ENCODE results near the gene PCSK5. TPM values are rescaled to one million over a fixed set of nuclear protein-coding genes. Genes with fewer than 3 reads are reported as not detected.

Gene PCSK5
- total RNA-seq, 5 donors from 2014 or later (not counting 1 experiment from before 2014, with no cell fraction given) = 9.1 to 24.1 (median 12.7) TPM

DNA sequence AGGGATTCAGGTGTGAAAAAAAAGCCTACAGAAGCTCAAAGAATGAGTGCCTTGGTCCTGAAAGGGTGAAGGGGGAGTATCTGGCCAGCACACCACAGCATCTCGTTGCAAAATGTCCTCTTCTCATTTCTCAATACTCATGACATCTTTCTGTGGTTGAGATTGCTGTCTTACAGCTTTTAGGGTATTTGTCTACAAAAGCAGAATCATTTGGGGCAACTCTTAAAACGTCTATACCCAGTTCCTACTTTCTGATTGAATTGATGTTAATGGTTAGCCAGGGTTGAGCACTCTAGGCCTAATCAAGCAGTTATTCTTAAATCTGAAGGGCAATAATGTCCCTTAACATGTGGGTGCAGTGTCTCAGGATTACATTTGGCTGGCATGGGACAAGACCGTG, 21.2 kb upstream of the PCSK5 start:
- peaks cover 0 to 2% of the 10 kb centered on the region in 2 donors for H3K27me3 Mint-ChIP-seq
- ChIA-PET CTCF (interaction anchor here (0.7 to 1.8 kb wide), 5 partner anchors 9 to 276 kb away, joined by 3 to 6 read pairs (median 3); no protein-coding TSS in a partner anchor), POLR2A (interaction anchor here in 1 of 2 donors (0.6 kb wide), 1 partner anchor 34 kb away, joined by 3 read pairs; no protein-coding TSS in a partner anchor)
- no peak overlapping the region for H3K27ac Mint-ChIP-seq
- H3K4me3 ChIP-seq (ENCODE audit: control insufficient read depth in 1 of 2, extremely low read depth in 1 of 2, low read length in 1 of 2) = no peak overlapping the region
- no peak overlapping the region for H3K27ac ChIP-seq (ENCODE audit: low read length)
- H3K27me3 ChIP-seq (replicated peaks in 1 of 2; ENCODE audit: control insufficient read depth in 2 of 2, extremely low read depth in 1 of 2, insufficient read depth in 2 of 2, low read length in 1 of 2) = no peaks in the 10 kb centered on the region
- no peaks in the 10 kb centered on the region for H3K36me3 Mint-ChIP-seq
- ATAC-seq (replicated peaks in 1 of 4) (no peak), DNase-seq (no peak)
- H3K4me1 ChIP-seq (ENCODE audit: control insufficient read depth in 1 of 2, extremely low read depth in 1 of 2, insufficient read depth in 2 of 2, low read length in 2 of 2) = peaks cover 0 to 10% of the 10 kb centered on the region in 2 experiments
- no peak overlapping the region for H3K4me3 Mint-ChIP-seq
- no peaks in the 10 kb centered on the region for H3K9me3 Mint-ChIP-seq
- peaks cover 17 to 24% (median 17%) of the 10 kb centered on the region in 3 donors for H3K4me1 Mint-ChIP-seq
- no peaks in the 10 kb centered on the region for H3K9me3 ChIP-seq
- no peaks in the 10 kb centered on the region for H3K36me3 ChIP-seq (ENCODE audit: control insufficient read depth in 2 of 2, extremely low read depth in 1 of 2, insufficient read depth in 1 of 2, low read length in 1 of 2)
- WGBS (ENCODE audit: insufficient coverage) = 60% methylated on average over 1 of the region's 3 CpGs

DNA sequence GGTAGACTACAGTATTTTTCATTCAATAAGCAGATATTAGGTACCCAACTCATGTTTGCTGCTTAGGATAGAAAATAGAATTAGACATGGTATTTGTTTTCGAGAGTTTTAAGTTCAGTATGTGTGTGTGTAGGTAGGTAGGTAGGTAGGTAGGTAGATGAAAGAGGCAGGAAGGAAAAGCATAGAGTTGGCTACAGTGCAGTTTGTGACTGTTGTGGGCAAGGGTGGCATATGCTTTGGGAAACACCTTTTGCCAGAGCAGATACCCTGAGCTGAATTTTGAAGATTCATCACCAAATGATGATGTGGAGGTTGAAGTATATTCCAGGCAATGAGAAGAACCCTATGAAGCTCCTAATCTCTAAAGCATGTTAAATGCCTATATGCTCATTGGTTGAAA, 20.0 kb upstream of the PCSK5 start:
- CTCF ChIA-PET = no interaction called here
- Mint-ChIP-seq H3K27me3 (peaks cover 0 to 2% of the 10 kb centered on the region in 2 donors), H3K36me3 (no peaks in the 10 kb centered on the region), H3K27ac (no peak overlapping the region), H3K4me3 (peak overlapping the region in 1 of 3 donors; percentile 3), H3K9me3 (no peaks in the 10 kb centered on the region), H3K4me1 (peaks cover 17 to 24% (median 17%) of the 10 kb centered on the region in 3 donors)
- Histone ChIP-seq H3K9me3 (no peaks in the 10 kb centered on the region), H3K27ac (ENCODE audit: low read length) (no peak overlapping the region), H3K4me3 (ENCODE audit: control insufficient read depth in 1 of 2, extremely low read depth in 1 of 2, low read length in 1 of 2) (no peak overlapping the region), H3K4me1 (ENCODE audit: control insufficient read depth in 1 of 2, extremely low read depth in 1 of 2, insufficient read depth in 2 of 2, low read length in 2 of 2) (peaks cover 0 to 10% of the 10 kb centered on the region in 2 experiments), H3K27me3 (replicated peaks in 1 of 2; ENCODE audit: control insufficient read depth in 2 of 2, extremely low read depth in 1 of 2, insufficient read depth in 2 of 2, low read length in 1 of 2) (no peaks in the 10 kb centered on the region), H3K36me3 (ENCODE audit: control insufficient read depth in 2 of 2, extremely low read depth in 1 of 2, insufficient read depth in 1 of 2, low read length in 1 of 2) (no peaks in the 10 kb centered on the region)
- 0% methylated on average over 1 of the region's 1 CpG for WGBS (ENCODE audit: insufficient coverage)
- ATAC-seq (replicated peaks in 1 of 4) = peak in 3 of 4 experiments; percentile 71 to 100 (median 79)
- DNase-seq = peak in 13 of 35 experiments; percentile 2 to 40 (median 16)
- POLR2A ChIA-PET = no interaction called here

DNA sequence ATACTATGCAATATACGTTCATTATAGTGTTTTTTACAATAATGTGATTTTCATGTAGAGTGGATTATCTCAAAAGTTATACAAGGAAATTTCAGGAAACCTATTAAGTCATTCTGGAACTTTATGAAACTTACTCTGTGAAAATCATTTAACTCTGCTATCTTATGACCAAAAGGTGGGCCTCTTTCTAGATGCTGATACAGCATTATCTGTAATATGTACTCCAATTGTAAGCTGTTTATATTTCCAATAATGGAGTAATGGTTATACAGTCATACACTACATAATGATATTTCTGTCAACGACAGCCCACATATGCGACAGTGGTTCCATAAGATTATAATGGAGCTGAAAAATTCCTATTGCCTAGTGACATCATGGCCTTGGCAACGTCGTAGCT, 18.8 kb upstream of the PCSK5 start:
- Histone ChIP-seq H3K36me3 (ENCODE audit: control insufficient read depth in 2 of 2, extremely low read depth in 1 of 2, insufficient read depth in 1 of 2, low read length in 1 of 2) (no peaks in the 10 kb centered on the region), H3K4me3 (ENCODE audit: control insufficient read depth in 1 of 2, extremely low read depth in 1 of 2, low read length in 1 of 2) (no peak overlapping the region), H3K27ac (ENCODE audit: low read length) (no peak overlapping the region), H3K27me3 (replicated peaks in 1 of 2; ENCODE audit: control insufficient read depth in 2 of 2, extremely low read depth in 1 of 2, insufficient read depth in 2 of 2, low read length in 1 of 2) (no peaks in the 10 kb centered on the region), H3K9me3 (no peaks in the 10 kb centered on the region), H3K4me1 (ENCODE audit: control insufficient read depth in 1 of 2, extremely low read depth in 1 of 2, insufficient read depth in 2 of 2, low read length in 2 of 2) (peaks cover 0 to 10% of the 10 kb centered on the region in 2 experiments)
- H3K4me1 Mint-ChIP-seq = peaks cover 17 to 24% (median 17%) of the 10 kb centered on the region in 3 donors
- no peak overlapping the region for H3K27ac Mint-ChIP-seq
- no peak for ATAC-seq (replicated peaks in 1 of 4)
- POLR2A ChIA-PET = no interaction called here
- no CpG with 5 or more reads among the region's 5 CpGs for WGBS (ENCODE audit: insufficient coverage)
- no peak overlapping the region for H3K4me3 Mint-ChIP-seq
- peaks cover 0 to 2% of the 10 kb centered on the region in 2 donors for H3K27me3 Mint-ChIP-seq
- no peaks in the 10 kb centered on the region for H3K36me3 Mint-ChIP-seq
- CTCF ChIA-PET = no interaction called here
- DNase-seq = no peak
- no peaks in the 10 kb centered on the region for H3K9me3 Mint-ChIP-seq

DNA sequence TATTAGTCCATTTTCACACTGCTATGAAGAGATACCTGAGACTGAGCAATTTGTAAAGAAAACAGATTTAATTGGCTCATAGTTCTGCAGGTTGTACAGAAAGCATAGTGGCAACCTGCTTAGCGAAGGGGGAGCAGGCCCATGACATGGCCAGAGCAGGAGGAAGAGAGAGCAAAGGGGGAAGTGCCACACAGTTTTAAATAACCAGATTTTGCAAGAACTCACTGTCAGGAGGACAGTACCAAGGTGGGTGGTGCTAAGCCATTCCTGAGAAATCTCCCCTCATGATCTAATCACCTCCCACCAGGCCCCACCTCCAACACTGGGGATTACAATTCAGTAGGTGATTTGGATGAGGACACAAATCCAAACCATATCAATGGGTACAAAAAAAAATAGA, 16.8 kb upstream of the PCSK5 start:
- no peak overlapping the region for H3K4me3 Mint-ChIP-seq
- no peaks in the 10 kb centered on the region for H3K27me3 ChIP-seq (replicated peaks in 1 of 2; ENCODE audit: control insufficient read depth in 2 of 2, extremely low read depth in 1 of 2, insufficient read depth in 2 of 2, low read length in 1 of 2)

DNA sequence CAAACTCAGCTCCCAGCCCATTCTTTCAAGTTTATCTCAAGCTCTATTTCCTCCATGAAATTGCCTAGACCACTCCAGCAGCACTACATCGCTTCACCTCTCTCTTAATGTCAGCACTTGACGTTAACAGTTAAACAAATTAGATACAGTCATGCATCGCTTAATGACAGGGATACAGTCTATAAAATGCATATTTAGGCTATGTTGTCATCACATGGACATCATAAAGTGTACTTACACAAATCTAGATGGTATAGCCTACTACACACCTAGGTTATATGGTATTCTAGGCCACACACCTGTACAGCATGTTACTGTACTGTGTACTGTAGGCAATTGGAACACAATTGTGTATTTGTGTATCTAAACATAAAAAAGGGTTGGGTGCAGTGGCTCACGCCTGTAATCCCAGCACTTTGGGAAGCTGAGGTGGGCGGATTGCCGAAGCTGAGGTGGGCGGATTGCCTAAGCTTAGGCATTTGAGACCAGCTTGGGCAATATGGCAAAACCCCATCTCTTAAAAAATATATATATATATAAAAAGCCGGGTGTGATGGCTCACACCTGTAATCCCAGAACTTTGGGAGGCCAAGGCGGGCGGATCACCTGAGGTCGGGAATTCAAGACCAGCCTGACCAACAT, 13.4 kb upstream of the PCSK5 start:
- DNase-seq (no peak), ATAC-seq (replicated peaks in 1 of 4) (no peak)
- no peaks in the 10 kb centered on the region for H3K36me3 Mint-ChIP-seq
- H3K9me3 ChIP-seq = no peaks in the 10 kb centered on the region
- no peaks in the 10 kb centered on the region for H3K27me3 ChIP-seq (replicated peaks in 1 of 2; ENCODE audit: control insufficient read depth in 2 of 2, extremely low read depth in 1 of 2, insufficient read depth in 2 of 2, low read length in 1 of 2)
- 77% methylated on average over 2 of the region's 11 CpGs for WGBS (ENCODE audit: insufficient coverage)
- H3K9me3 Mint-ChIP-seq = no peaks in the 10 kb centered on the region
- no peaks in the 10 kb centered on the region for H3K36me3 ChIP-seq (ENCODE audit: control insufficient read depth in 2 of 2, extremely low read depth in 1 of 2, insufficient read depth in 1 of 2, low read length in 1 of 2)
- ChIA-PET POLR2A (interaction anchor here in 1 of 2 donors (0.6 kb wide), 1 partner anchor 10 kb away, joined by 3 read pairs; no protein-coding TSS in a partner anchor), CTCF (no interaction called here)
- no peaks in the 10 kb centered on the region for H3K4me1 Mint-ChIP-seq
- H3K27ac ChIP-seq (ENCODE audit: low read length) = no peak overlapping the region
- H3K4me3 Mint-ChIP-seq = no peak overlapping the region
- no peak overlapping the region for H3K27ac Mint-ChIP-seq
- H3K27me3 Mint-ChIP-seq = no peaks in the 10 kb centered on the region
- H3K4me3 ChIP-seq (ENCODE audit: control insufficient read depth in 1 of 2, extremely low read depth in 1 of 2, low read length in 1 of 2) = no peak overlapping the region
- H3K4me1 ChIP-seq (ENCODE audit: control insufficient read depth in 1 of 2, extremely low read depth in 1 of 2, insufficient read depth in 2 of 2, low read length in 2 of 2) = no peaks in the 10 kb centered on the region

More for the DNA sequence above, 16.8 kb upstream of the PCSK5 start:
- Histone ChIP-seq H3K27ac (ENCODE audit: low read length) (no peak overlapping the region), H3K4me3 (ENCODE audit: control insufficient read depth in 1 of 2, extremely low read depth in 1 of 2, low read length in 1 of 2) (no peak overlapping the region), H3K4me1 (ENCODE audit: control insufficient read depth in 1 of 2, extremely low read depth in 1 of 2, insufficient read depth in 2 of 2, low read length in 2 of 2) (peaks cover 0 to 10% of the 10 kb centered on the region in 2 experiments), H3K9me3 (no peaks in the 10 kb centered on the region), H3K36me3 (ENCODE audit: control insufficient read depth in 2 of 2, extremely low read depth in 1 of 2, insufficient read depth in 1 of 2, low read length in 1 of 2) (no peaks in the 10 kb centered on the region)
- ChIA-PET POLR2A (no interaction called here), CTCF (no interaction called here)
- no peak for DNase-seq
- no CpG with 5 or more reads among the region's 1 CpG for WGBS (ENCODE audit: insufficient coverage)
- peaks cover 14 to 18% (median 17%) of the 10 kb centered on the region in 3 donors for H3K4me1 Mint-ChIP-seq
- no peaks in the 10 kb centered on the region for H3K36me3 Mint-ChIP-seq
- no peaks in the 10 kb centered on the region for H3K9me3 Mint-ChIP-seq
- no peak overlapping the region for H3K27ac Mint-ChIP-seq
- ATAC-seq (replicated peaks in 1 of 4) = no peak
- H3K27me3 Mint-ChIP-seq = no peaks in the 10 kb centered on the region

DNA sequence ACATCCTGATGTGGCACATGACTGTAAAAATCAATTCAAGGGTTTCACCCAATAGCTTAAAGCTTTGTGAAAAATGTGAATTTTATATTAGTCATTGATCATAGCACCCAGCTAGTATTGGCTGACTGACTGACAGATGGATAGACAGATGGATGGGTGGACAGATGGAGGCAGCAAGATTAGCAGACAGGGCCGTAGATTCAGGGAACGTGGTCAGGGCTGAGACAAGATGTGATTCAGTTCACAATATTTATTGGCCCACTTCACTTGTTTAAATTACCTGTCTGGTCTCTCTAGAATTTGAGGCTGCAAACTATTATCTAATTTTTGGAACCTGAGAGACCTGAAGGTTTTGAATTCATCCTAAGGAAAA, 12.0 kb upstream of the PCSK5 start:
- CTCF ChIA-PET = no interaction called here
- no peak overlapping the region for H3K4me3 Mint-ChIP-seq
- Histone ChIP-seq H3K36me3 (ENCODE audit: control insufficient read depth in 2 of 2, extremely low read depth in 1 of 2, insufficient read depth in 1 of 2, low read length in 1 of 2) (no peaks in the 10 kb centered on the region), H3K4me1 (ENCODE audit: control insufficient read depth in 1 of 2, extremely low read depth in 1 of 2, insufficient read depth in 2 of 2, low read length in 2 of 2) (no peaks in the 10 kb centered on the region), H3K27me3 (replicated peaks in 1 of 2; ENCODE audit: control insufficient read depth in 2 of 2, extremely low read depth in 1 of 2, insufficient read depth in 2 of 2, low read length in 1 of 2) (no peaks in the 10 kb centered on the region), H3K4me3 (ENCODE audit: control insufficient read depth in 1 of 2, extremely low read depth in 1 of 2, low read length in 1 of 2) (no peak overlapping the region), H3K27ac (ENCODE audit: low read length) (no peak overlapping the region), H3K9me3 (no peaks in the 10 kb centered on the region)
- H3K36me3 Mint-ChIP-seq = no peaks in the 10 kb centered on the region
- H3K27ac Mint-ChIP-seq = no peak overlapping the region
- DNase-seq (no peak), ATAC-seq (replicated peaks in 1 of 4) (no peak)
- WGBS (ENCODE audit: insufficient coverage) = no CpG with 5 or more reads among the region's 2 CpGs
- POLR2A ChIA-PET = interaction anchor here in 1 of 2 donors (0.5 kb wide), 1 partner anchor 241 kb away, joined by 3 read pairs; no protein-coding TSS in a partner anchor
- no peaks in the 10 kb centered on the region for H3K27me3 Mint-ChIP-seq
- H3K4me1 Mint-ChIP-seq = no peaks in the 10 kb centered on the region
- H3K9me3 Mint-ChIP-seq = no peaks in the 10 kb centered on the region
